Fibroblast of gingiva (primary cell): ENCODE data around the gene KCTD16.

ENCODE experiments used
- DNase-seq: peaks from one replicate; pipeline ENCODE4 v3.0.0-alpha.2; 2011; ENCODE audit warnings: low read depth

The KCTD16 gene

DNA sequence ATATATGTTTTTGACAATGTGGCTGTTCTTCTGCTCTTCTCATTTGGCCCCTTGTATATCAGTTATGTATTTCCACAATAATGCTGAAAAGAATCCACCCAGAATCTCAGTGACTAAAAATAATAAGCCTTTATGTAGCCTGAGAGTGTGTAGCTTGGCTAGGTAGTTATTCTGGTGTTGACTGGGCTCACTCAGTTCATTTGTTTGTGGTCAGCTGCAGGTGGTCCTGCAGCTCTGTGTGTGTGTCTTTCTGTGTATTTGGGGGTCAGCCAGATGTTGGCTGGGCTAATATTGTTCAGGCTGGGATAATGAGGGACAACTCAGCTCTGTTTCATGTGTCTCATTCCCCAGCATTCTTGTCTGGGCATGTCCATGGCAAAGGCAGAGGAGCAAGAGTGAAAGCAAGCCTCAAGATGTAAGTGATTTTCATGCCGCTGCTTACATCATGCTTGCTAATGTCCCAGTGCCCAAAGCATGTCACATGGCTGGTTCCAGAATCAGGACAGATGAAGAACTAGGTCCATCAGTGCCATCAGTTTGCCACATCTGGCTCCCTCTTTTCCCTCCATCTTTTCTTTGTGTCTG is 162.8 kb downstream of the KCTD16 start:
- no peak for DNase-seq

DNA sequence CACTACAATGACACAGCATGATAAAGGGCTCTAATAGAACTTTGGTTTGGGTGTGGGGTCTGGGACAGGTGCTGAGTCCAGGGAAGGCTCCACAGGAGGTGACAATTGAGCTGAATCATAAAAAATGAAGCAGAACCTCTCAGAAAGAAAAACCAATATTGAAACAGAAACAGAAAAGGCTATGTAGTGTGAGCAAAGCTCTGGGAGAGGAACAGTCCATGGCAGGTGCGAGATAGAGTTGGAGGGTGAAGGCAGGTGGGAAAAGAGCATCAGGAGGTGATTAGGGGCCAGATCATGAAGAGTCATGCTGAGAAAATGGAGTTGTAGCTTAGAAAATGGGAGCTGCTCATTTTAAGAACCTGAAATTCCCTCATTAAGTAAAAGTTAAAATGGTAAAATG is 164.9 kb downstream of the KCTD16 start:
- no peak for DNase-seq

DNA sequence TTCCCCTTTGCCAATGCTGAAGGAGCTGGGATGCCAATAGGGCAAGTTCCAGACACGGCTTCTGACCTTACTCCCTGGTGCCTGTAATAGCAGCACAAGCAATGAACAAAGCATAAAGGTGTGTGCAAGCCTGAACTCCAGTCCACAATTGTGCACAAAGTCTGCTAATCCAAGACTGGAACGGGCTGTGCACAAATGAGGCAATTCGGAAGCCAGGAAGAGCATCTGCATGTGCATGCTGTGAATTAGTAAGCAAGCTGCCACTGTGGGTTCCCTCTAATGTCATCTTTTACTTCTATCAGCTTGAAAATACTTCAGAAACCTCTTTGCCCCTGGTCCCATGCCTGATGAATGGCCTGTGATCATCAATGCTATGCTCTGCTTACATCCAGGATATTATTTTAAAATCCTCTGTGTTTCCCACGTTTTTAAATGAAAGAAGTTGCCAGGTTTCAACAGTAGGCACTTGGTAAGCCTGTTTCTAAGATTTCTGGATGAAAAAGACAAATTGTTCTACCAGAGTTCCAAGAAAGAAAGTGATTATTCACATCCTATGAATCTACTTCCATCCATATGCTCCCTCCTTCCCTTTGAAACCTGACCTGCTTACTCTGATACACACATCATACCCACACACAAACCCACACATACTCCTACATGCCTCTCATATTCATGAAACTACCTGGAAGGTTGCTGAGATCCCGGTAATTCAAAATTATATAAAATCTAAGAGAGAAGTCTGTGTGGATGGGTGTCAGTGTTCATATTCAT is 165.7 kb downstream of the KCTD16 start:
- DNase-seq = no peak

DNA sequence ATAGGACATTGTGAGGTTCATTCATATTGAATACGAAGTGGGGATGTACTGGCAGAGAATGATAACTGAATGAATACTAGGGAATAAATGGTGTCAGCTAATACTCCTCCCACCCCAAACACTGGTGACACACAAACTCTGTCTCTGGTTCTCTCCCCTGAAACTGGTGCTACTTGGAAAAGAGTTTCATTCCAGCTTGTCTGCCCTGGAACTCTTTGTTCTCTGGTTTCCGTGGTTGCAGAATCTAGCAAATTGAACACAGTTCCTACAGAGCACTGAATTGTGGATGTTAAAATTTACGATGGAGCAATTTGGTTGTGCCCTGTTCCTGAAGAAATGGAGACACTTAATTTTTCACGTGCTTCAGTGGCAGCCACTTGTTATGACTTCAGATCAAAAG is 181.7 kb downstream of the KCTD16 start:
- no peak for DNase-seq

DNA sequence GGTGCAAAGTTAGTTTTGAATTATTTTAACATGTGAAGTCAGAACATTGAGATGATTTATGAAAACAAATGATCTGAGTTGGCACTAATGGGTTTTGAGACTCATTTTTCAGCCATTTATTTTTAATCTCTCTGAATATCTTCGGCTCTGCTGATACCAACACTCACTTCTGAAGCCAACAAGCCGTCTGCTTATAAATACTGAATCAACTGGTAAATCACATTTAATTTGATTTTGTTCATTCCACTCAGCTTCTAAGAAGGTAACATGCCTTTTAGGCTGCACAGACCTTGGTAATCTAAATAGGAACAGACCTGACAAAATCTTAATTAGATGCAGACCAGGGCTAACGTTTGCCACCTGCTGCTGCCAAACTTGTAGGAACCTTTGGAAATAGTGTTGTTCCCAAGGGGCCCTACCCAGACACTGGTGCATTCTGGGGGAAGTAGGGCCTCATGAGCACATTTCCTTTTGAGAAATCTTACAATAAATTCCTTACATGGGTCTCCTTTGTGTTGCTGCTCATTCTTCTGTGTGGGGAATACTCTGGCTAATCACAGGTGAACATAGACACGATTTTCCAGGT is 182.2 kb downstream of the KCTD16 start:
- no peak for DNase-seq

DNA sequence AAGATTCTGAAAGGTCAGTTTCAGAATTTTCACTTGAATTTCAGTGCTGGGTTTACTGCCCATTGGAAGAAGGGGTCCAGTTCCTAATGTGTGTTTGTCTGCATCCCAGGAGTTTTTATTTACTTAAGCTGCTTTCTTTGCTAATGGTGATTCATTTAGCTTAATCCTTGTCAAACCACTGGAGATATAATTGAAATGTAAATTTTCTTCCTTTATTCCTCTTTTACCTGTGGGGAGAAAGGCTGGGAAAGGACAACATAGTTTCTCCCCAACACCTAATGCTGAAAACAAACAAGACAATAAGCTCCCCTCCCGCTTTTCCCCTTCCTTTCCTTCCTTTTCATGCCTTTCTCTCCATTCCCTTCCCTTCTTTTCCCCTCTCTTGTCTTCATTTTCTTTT is 185.8 kb downstream of the KCTD16 start:
- DNase-seq = no peak

DNA sequence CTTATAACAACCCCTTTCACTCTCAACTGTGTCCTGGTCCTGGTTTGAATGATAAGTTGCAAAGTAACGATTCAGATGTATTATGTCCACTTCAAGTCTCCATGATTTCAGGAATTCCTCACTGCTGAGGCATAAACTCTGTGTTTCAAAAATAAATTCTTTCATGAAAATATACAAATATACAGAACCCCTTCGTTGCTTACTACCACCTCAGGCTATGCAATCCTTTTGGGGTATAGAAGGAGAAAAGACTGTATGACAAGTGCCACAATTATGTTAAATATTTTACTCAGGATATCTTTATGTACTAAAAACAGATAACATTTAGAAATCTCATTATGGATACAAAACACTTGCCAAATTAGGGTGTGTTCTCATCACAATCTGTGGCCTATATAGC is 190.7 kb downstream of the KCTD16 start:
- DNase-seq = no peak

DNA sequence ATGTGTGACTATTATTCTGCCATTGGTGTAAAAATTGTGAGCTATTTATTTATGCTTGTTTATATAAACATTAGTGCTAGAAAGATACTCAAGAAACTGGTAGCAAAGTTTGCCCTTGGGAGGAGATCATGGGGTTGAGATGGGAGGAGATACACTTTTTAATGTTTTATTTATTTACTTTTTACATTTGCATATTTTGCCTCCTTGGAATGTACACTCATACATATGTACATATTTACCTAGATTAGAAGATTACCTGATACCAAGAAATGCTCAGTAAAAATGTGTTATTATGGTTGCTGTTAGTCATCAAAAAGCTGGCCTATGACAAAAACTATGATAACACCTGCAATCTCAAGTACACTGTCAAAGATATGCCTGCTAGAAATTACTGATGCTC is 195.2 kb downstream of the KCTD16 start:
- no peak for DNase-seq

DNA sequence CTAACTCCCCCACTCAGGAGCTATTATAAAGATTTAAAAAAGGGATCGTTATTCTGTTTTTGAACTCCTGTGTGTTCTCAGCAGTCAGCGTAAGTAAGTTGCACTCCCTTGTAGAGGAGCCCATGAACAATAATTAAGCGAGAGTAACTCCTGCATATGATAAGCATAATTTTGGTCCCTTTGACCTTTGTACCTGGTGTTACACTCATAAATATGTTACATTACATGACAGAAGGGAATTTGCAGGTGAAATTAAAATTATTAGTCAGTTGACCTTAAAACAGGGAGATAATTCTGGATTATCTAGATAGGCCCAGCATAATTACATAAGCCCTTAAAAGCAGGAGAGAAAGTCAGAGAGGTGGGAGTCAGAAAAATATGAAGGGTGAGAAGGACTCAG is 197.3 kb downstream of the KCTD16 start:
- no peak for DNase-seq

DNA sequence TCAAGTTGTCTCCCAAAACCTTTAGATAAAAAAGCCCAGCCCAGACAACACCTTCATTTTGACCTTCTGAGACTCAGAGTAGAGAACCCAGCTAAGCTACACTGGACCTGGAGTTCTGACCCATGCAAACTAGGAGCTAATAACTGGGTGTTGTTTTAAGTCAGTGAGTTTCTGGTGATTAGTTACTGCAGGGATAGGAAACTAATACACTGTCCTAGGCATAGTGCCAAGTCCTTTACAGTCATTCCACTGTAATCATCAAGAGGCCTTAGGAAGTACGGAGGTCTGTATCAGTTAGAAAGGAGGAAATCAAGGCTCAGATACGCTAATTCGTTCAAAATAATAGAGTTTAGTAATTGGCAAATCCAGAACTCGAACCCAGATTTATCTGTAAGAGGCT is 197.9 kb downstream of the KCTD16 start:
- peak; percentile 3 for DNase-seq

DNA sequence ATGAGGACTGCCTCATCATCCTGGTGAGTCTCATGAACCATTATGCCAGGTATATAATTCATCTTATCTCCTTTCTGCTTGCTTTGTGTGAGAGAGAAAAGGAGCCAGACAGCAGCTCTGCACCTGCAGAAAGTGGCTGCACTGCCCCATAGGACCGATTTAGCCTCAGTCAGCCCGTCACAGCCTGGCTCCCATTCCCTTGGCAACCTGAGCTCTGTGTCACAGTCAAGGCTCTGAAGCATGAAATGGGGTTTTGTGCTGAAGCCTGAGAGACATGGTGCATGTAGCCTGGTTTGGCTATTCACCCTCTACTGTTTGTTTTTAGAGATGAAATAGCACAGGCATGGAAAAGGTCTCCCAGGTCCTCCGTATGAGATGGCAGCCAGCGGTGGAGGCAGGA is 198.3 kb downstream of the KCTD16 start:
- DNase-seq = no peak

DNA sequence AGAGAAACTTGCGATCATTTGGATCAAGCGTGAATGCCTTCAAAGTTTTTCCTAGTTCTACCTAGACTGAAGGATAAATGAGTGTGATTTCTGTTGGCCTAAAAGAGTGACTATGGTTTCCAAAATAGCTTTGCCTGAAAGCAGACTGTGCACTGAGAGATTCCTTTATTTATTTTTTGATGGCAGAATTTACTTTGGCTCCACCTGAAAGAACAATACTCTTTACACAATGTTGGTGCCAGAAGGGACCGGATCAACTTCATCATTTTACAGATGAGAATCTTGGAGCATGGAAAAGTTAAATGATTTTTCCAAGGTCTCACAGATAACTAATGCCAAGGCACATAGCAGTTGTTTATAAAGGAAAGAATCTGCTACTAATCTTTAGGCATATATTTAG is 199.6 kb downstream of the KCTD16 start:
- DNase-seq = no peak

DNA sequence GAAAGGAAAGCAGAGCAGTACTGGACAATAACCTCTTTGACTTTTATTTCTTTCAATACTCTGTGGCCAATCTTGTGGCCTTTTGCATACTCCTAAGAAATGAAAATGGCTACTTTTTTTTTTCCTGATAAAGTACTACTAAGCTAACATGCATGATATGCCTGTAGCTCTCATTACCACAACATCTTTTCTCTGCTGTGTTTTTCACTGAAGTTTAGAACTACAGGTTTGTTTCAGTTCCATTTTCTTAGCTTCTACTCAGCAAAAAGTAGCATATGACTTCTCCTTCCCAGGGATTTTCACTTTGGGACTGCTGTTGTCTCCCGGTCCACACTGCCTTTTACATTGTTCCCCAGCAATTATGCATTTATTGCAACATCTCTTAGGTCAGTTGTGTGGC is 204.0 kb downstream of the KCTD16 start:
- DNase-seq = no peak

DNA sequence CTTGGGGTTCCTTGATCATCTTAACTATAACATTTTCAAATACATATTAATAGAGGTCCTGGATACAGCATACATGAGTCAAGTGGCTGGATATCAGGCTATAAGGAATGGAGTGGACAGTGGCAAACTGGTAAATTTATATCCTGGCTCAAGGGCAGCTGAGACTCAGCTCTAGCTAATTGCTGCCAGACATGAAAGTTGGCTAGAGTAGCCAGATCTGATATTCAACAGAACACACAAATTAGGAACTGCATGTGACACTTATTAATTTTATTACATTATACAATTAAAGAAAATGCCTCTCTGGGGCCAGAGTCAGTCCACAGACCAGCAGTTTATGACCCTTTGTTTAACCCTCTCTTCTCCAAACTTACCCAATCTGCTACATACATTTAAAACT is 206.5 kb downstream of the KCTD16 start:
- DNase-seq = no peak

DNA sequence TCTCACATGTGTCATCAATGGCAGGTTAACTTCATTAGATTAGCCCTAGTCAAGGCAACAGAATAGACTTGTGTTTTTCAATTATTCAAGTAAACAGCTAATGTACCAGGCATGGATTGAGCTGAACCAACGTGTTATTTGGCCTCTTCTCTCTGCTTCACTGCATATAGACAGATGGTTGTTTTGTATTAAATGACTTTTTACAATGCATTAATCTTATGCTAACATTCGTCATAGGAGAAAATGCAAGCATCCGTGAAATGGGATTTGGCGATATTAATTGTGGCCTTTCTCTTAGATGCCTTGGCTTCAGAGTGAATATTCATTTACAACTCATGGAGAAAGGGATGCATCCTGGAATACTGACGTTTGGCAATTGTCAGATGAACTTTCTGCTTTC is 208.0 kb downstream of the KCTD16 start:
- no peak for DNase-seq

DNA sequence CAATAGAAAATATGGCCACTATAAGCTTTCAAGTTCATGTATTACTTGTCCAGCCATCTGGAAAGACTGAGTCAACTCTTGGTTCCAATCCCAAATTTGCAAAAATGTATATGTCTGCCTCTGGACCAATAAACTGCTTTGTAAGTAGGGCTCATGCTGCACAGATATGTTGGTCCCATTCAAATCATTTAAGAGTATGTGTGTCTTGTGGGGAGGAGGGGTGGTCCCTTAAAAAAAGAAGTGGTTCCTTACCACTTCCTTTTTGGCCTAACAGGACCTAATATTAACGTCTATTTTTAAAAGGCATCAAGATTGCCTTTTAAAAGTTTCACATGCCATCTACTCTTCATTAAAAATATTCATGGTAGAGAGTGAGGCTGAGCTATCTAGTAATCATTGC is 214.9 kb downstream of the KCTD16 start:
- DNase-seq = no peak

DNA sequence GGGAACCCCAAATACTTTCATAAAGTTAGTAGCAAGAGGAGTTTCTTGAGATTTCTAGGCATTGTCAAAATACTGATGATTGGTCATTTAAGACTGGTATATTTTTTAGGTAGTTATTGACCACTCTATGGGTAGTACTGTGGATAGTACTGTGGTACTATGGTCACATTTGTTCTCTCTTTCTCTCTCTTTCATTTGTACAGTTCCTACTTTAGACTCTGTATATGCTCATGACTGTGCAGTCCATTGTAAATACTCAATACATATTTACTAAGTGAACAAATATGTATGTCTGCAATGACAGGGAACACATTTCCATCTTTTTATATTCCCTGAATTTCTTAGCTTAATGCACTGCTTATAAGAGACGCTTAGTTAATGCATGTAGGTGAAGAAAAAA is 215.6 kb downstream of the KCTD16 start:
- no peak for DNase-seq

DNA sequence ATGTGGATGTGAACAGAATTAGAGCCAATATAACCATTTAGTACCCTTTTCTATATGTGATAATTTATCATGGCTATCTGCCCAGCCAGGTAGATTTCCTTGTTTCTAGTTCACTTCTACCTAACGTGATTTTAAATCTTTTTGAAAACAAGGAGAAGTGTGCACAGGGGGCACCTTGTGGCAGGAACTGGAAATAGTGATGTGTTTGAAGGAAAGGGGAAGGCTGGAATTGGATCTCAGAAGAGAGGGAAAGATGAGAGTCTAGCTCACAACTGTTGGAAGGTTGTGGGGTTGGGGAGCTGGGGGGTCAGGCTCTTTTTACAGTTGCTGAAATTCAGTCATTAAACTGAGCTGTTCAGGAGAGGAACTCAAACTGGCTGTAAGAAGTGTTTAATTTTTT is 219.5 kb downstream of the KCTD16 start:
- no peak for DNase-seq

DNA sequence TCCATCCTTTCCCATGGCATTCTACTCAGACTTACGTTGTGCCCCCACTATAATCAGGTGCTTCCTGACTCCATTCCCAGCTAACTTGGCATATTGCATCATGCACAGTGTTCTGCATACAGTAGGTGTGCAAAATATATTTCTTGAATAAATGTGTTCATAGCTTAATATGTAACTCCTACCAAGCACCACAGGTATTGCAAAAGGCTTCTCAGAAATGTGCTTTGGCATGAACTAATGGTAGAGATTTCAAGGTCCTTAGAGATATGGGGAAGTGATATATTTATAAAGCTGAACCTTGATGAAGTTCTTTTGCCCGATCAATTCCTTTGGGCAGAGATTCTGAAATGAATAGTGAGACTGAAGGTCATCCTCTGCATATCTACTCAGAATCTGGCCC is 220.4 kb downstream of the KCTD16 start:
- DNase-seq = no peak

DNA sequence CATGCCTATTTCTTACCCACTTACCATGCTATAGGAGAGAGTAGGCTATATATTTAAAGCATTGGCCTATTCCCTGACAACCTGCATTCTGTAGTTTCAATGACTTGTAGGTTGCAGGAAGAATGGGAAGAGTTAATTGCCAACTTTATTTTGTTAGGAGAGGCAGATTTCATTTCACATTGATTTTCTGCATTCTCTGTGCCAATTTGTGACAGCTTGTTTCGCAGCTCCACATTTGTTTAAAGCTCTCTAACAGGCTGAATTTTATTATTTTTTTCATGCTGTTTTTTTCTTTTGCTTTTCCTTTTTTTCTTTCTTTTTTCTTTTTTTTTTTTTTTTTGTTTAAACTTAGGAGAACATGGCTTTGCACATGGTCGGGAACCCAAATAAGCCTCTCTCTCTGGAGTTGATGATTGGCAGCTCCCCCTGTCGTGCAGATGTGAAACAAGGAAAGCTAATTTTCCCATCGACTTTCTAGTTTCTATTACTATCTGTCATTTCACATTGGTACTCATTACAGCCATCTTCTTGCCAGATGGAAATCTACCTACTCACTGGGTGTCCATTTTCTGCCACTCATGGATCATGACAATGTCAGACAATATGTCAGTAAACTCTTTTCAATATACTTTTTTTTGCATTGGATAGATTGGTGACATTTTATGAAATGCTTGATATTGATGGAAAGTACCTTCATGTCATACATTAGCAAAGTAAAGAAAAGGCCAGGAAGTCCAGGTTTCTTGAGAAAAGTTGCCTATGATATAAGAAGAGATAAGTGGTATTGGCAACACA is 223.2 kb downstream of the KCTD16 start:
- DNase-seq = no peak

DNA sequence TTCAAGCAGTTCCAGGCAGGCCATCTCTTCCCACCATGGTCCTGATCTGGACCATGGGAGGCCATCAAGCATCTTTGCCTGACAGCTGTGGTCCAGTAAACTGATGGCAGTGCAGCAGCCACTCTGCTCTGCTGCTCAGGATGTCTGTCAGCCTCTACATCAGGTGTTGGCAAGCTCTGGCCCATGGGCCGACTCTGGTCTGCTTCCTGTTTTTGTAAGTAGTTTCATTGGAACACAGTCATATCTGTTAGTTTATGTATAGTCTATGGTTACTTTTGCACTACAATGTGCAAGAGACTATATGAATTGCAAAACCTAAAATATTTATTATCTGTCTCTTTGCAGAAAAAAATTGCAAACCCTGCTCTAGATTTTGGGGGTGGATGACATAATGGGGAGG is 225.0 kb downstream of the KCTD16 start:
- DNase-seq = no peak

DNA sequence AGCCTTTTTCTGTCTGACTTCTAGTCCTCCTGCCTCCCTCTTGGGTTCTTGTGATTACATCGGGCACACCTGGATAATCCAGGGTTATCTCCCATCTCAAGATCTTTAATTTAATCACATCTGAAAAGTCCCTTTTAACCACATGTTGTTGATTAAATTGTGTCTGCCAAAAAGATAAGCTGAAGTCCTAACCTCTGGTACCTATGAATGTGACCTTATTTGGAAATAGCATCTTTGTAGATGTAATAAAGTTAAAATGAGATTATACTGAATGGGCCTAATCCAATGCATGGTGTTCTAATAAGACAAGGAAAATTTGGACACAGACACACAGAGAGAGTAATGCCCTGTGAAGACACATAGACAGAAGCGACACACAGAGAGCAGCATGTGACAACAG is 232.4 kb downstream of the KCTD16 start:
- no peak for DNase-seq

DNA sequence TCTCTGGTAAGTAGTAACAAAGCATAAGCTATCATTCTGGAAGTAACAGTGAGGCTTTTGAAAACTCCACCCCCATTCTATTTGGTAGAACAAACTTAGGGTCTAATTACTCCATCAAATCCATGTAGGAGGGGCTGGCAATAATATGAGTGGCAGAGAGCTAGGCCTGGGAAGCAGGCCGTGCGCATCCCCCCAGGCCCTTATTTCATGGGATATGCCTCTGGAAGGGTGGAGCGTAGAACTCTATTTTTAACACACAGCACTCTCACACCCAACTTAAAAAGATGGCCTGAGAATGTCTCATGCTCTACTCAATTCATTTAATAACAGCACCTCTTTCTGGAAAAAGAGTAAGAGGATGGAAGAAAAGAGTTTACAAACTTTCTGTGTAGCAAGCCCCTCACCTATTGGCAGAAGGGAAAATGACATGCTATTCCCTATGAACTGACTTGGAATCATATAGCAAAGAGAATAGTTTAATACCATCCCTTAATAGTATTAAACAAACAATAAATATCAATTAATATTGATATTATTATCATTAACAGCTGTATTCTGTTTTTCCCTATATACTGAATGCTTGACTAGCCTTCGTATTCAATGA is 233.2 kb downstream of the KCTD16 start:
- no peak for DNase-seq
